ENCODE data around the gene HDAC11.
A peak's percentile ranks its signal among the peaks of the same experiment; 100 is the strongest.
"Not testable (repeated sequence)": the region's sequence is repeated elsewhere in the genome, so short reads cannot be mapped to it uniquely, and the experiment has no call there.

HDAC11 gene

GRCh38 chr3:13519006-13519791 lies 39.1 kb downstream of the HDAC11 start:
- H3K27ac Mint-ChIP-seq, result no peak overlapping the region
- H3K4me3 Mint-ChIP-seq, result no peak overlapping the region
- no peak for TF ChIP-seq CTCF (IDR thresholded peaks at IDR 0.05)
- H3K36me3 Mint-ChIP-seq (ENCODE audit: low read depth), result peaks cover 4% of the 10 kb centered on the region
- DNase-seq, result no peak
- peaks cover 22% of the 10 kb centered on the region for H3K9me3 Mint-ChIP-seq
- H3K27me3 Mint-ChIP-seq (ENCODE audit: low read depth, poor library complexity), result no peaks in the 10 kb centered on the region
- H3K4me1 Mint-ChIP-seq, result peaks cover 9% of the 10 kb centered on the region

GRCh38 chr3:13520326-13520880 lies 40.3 kb downstream of the HDAC11 start:
- no peak for TF ChIP-seq CTCF (IDR thresholded peaks at IDR 0.05)
- Mint-ChIP-seq H3K27me3 (ENCODE audit: low read depth, poor library complexity) (no peaks in the 10 kb centered on the region), H3K4me1 (peaks cover 10% of the 10 kb centered on the region)

GRCh38 chr3:13521309-13521708 lies 41.2 kb downstream of the HDAC11 start:
- no peak for DNase-seq
- Mint-ChIP-seq H3K27ac (no peak overlapping the region), H3K4me3 (no peak overlapping the region), H3K27me3 (ENCODE audit: low read depth, poor library complexity) (no peaks in the 10 kb centered on the region), H3K36me3 (ENCODE audit: low read depth) (peaks cover 4% of the 10 kb centered on the region), H3K4me1 (peaks cover 15% of the 10 kb centered on the region), H3K9me3 (peaks cover 22% of the 10 kb centered on the region)
- no peak for TF ChIP-seq CTCF (IDR thresholded peaks at IDR 0.05)

More at GRCh38 chr3:13520326-13520880, 40.3 kb downstream of the HDAC11 start:
- H3K9me3 Mint-ChIP-seq, result peaks cover 22% of the 10 kb centered on the region
- peaks cover 4% of the 10 kb centered on the region for H3K36me3 Mint-ChIP-seq (ENCODE audit: low read depth)
- no peak for DNase-seq
- H3K27ac Mint-ChIP-seq, result peak overlapping the region; percentile 16
- H3K4me3 Mint-ChIP-seq, result no peak overlapping the region

- not testable (repeated sequence) for H3K27me3 Mint-ChIP-seq (ENCODE audit: low read depth, poor library complexity); H3K4me3 Mint-ChIP-seq; H3K27ac Mint-ChIP-seq; DNase-seq; H3K36me3 Mint-ChIP-seq (ENCODE audit: low read depth)
- H3K9me3 Mint-ChIP-seq, result peaks cover 22% of the 10 kb centered on the region
- H3K4me1 Mint-ChIP-seq, result peaks cover 19% of the 10 kb centered on the region
These were observed 41.6 kb downstream of the HDAC11 start for GRCh38 chr3:13521749-13522148.

GRCh38 chr3:13522236-13522635 lies 42.1 kb downstream of the HDAC11 start:
- TF ChIP-seq CTCF (IDR thresholded peaks at IDR 0.05), result no peak
- no peak for DNase-seq
- peaks cover 22% of the 10 kb centered on the region for H3K9me3 Mint-ChIP-seq
- H3K36me3 Mint-ChIP-seq (ENCODE audit: low read depth), result peaks cover 4% of the 10 kb centered on the region
- peaks cover 19% of the 10 kb centered on the region for H3K4me1 Mint-ChIP-seq
- H3K4me3 Mint-ChIP-seq, result no peak overlapping the region
- no peak overlapping the region for H3K27ac Mint-ChIP-seq
- H3K27me3 Mint-ChIP-seq (ENCODE audit: low read depth, poor library complexity), result no peaks in the 10 kb centered on the region

GRCh38 chr3:13524979-13525669 lies 45.0 kb downstream of the HDAC11 start:
- peaks cover 34% of the 10 kb centered on the region for H3K4me1 Mint-ChIP-seq
- peaks cover 4% of the 10 kb centered on the region for H3K36me3 Mint-ChIP-seq (ENCODE audit: low read depth)
- no peak for DNase-seq
- no peak overlapping the region for H3K27ac Mint-ChIP-seq
- peaks cover 6% of the 10 kb centered on the region for H3K27me3 Mint-ChIP-seq (ENCODE audit: low read depth, poor library complexity)
- H3K9me3 Mint-ChIP-seq, result peaks cover 22% of the 10 kb centered on the region
- TF ChIP-seq CTCF (IDR thresholded peaks at IDR 0.05), result no peak
- no peak overlapping the region for H3K4me3 Mint-ChIP-seq
